OCI-M2 (cell line): ENCODE data around the gene RNF34.

Source experiments
- DNase-seq: peaks from one replicate; lab custom pipeline; 2025; ENCODE audit not compliant: unreplicated experiment; lab: John Stamatoyannopoulos, UW

Gene RNF34

GRCh38 chr12:121465921-121466793, 66.2 kb downstream of the RNF34 start:
- DNase-seq, result no peak

- DNase-seq, result no peak
Measured at GRCh38 chr12:121466794-121467637, 67.1 kb downstream of the RNF34 start.

DNA sequence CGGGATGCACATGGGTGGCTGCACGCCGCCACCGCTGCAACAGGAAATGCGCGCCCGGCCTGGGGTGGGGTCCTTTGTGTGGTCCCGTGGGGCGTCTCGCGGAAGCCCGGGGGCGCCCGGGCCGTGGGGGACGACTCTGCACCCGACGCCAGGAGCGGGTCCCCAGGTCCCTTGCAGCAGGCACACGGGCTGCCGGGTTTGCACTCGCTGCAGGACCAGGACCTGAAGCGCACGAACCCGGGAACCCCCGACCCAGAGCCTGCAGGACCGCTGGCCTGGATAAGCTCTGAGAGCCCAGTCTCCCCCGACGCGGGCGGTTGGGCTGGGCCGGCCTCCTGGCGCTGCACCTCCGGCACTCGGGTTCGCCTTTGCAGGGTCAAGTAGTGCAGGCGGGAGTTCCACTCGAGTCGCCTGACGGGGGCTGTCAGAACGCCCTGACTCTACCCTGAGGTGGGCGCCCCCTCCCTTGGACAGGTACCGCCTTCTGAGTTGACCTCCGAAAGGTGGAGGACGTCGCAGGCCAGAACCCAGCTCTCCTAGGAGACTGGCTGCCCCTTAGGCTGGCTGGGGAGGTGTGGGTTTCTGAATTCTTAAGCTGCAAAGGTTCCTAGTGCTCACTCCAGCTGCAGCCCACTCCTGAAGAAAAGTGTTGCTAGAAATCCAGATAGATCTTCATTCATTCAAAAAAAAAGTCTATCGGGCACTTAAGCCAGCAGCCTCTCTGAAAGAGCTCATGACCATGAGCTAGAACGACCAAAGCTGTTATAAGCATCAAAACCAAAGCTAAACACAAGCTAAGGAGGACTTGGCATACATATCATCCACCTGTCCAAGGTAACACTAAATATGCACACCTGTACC, 68.0 kb downstream of the RNF34 start:
- DNase-seq, result no peak

GRCh38 chr12:121468499-121468801, 68.5 kb downstream of the RNF34 start:
- no peak for DNase-seq

DNA sequence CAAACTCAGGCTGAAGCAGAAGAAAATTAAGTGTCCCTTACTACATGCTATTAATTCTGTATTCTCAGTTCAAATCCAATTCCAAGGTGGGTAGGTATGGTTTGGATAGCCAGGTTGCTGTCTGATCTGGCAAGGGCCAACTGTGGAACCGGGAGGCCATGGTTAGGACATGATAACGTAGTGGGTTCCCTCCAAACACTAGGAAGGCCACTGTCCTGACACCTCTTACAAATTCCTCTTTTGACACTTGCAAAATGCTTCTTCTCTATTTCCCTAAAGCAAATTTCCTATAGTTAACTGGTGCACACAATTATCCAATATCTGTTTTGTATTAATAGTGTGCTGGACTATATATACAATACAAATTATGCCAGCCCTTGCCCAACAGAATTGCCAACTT, 70.8 kb downstream of the RNF34 start:
- DNase-seq, result no peak

DNA sequence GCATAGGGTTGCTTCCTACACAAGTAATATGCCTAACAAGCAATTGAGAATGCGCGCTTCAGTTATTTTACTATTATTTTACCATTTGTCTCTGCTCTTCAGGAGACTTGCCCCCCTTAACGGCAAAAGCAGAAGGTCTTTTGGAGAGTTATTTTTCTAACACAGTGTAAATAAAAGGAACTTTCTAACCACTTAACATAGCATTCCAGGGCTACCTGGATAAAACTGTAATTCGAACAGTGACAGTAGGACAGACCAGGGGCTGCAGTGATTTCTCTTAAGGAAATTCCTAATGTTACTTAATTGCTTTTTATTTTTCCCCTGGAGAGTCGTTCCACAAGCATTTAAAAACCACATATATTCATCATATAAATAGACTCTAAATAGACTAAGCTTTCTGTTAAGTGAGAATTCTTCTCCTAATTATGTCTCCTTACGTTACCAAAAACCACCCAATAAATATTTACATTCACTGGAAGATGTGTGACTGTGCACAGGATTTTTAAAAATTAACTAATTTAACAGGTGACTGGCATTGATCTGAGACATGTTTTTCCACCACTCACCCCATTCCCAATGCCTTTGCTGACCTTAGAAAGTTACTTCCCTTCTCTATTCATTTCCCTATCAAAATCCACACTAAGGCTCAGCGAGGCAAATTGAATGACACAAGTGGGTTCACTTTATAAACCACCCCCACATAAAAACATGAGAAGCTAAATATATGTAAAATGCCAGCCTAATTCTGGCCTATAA, 72.4 kb downstream of the RNF34 start:
- no peak for DNase-seq
